Pancreas (tissue), 10 donors: ENCODE measurements around the gene SEMA5A. TPM values are rescaled to one million over a fixed set of nuclear protein-coding genes. Genes with fewer than 3 reads are reported as not detected.

Experiments used
- ATAC-seq, 4 donors: fragments of 200-7000 bp; cut with Tn5 transposase; one replicate each; pipeline versions ENCODE4 v1.8.0 to v1.9.1; 2020; ENCODE audit warnings: mild to moderate bottlenecking in 4 of 4, moderate library complexity in 4 of 4
- DNase-seq, 6 donors: peaks; one replicate each; pipeline ENCODE4 v3.0.0-alpha.2; 2020
- FAIRE-seq: peaks from 2 replicates; lab custom pipeline; 2012; peaks lifted over from hg19 to GRCh38; lab: Jason Lieb, UNC
- H3K27ac ChIP-seq, 4 donors: fragments of 200-600 bp; sonication (generic); 1 replicate in 3 of 4; 2 replicates in 1 of 4; pipeline versions ENCODE4 v1.5.0 to v1.8.0; 2020
- H3K27me3 ChIP-seq, 4 donors: fragments of 200-600 bp; one replicate each; pipeline ENCODE4 v1.8.0; 2021
- H3K36me3 ChIP-seq, 3 donors: fragments of 200-600 bp; sonication (generic) in 1 of 3; one replicate each; pipeline versions ENCODE4 v1.5.0 to v1.8.0; 2020 to 2021
- H3K4me1 ChIP-seq, 3 donors: fragments of 200-600 bp; one replicate each; pipeline ENCODE4 v1.8.0; 2021
- H3K4me3 ChIP-seq, 4 donors: fragments of 200-600 bp; sonication (generic) in 2 of 4; one replicate each; pipeline versions ENCODE4 v1.5.0 to v1.8.0; 2020 to 2021
- H3K9me3 ChIP-seq, 4 donors: fragments of 200-600 bp; one replicate each; pipeline ENCODE4 v1.8.0; 2021
- CTCF ChIP-seq, 4 donors: fragments of 200-600 bp; sonication (generic) in 3 of 4; IDR thresholded peaks; one replicate each; pipeline versions ENCODE4 v1.5.0 to v1.8.0; 2021; ENCODE audit warnings: antibody characterized with exemption in 4 of 4
- WGBS, 2 donors: extraction: QIAGEN DNeasy Blood & Tissue Kit; methylation state at CpG; one replicate each; pipeline ENCODE4 v1.1.7; 2013; 5-methylcytosine and 5-hydroxymethylcytosine counted together
- intact Hi-C, 3 donors: fragments of 100-400 bp; cut with DNase I; formaldehyde crosslinking; loops; one replicate each; pipeline versions ENCODE4 v1.11.1 to v1.14.2; 2022
- polyA plus RNA-seq, 2 donors: library from polyadenylated mRNA; stranded (reverse); fragments of 200-250 nt; gene quantifications; one replicate each; pipeline ENCODE4 v1.2.3, GENCODE V29; 2013
- total RNA-seq, 6 donors: library from RNA; stranded (reverse); fragmentation: NEBNext Ultra II Directional in 4 of 6; extraction: Animal tissue kit (Norgen Biotek cat#: 25700) in 4 of 6; gene quantifications; one replicate each; pipeline versions ENCODE4 v1.2.1 to v1.2.4, GENCODE V29; 2021 to 2023
- donor health status: healthy with polysubstance abuse.
- donor health status: DM: no; HTN: no; CAD: no; lungs with moderate emphysema.
- donor health status: DM: no; HTN: no; CAD: no.
- donor health status: control.
- donor health status: control.
- donor health status: Bipolar disorder and iron deficiency.
- donor health status: DM: yes; HTN: yes; CAD: no.
- donor health status: DM: no; HTN: no; CAD: no.
- donor health status: DM: no; HTN: no; CAD: no.
- donor health status: DM: yes; HTN: yes; CAD: no.

Gene SEMA5A
- total and polyA plus RNA-seq, 8 donors = 0.91 to 14.0 (median 6.4) TPM

- intact Hi-C loops = no loop called here
- TF ChIP-seq CTCF (IDR thresholded peaks at IDR 0.05) = no peak
- Histone ChIP-seq H3K27ac (no peak overlapping the region), H3K4me1 (no peaks in the 10 kb centered on the region), H3K4me3 (no peak overlapping the region), H3K27me3 (no peaks in the 10 kb centered on the region), H3K36me3 (no peaks in the 10 kb centered on the region), H3K9me3 (no peaks in the 10 kb centered on the region)
- WGBS, 2 donors = 38 to 49% methylated on average over 4 of the region's 4 CpGs
- no peak for FAIRE-seq
- DNase-seq = no peak
- peak in 3 of 4 donors; percentile 37 to 55 (median 41) for ATAC-seq
Measured at GRCh38 chr5:9512457-9512856, 33.4 kb downstream of the SEMA5A start.

- intact Hi-C loops = loop anchor here in 1 of 3 donors (10.0 kb wide), 1 partner anchor 143 kb away; no protein-coding TSS in a partner anchor
Measured at GRCh38 chr5:9507974-9508373, 37.9 kb downstream of the SEMA5A start.

GRCh38 chr5:9505225-9505624 lies 40.6 kb downstream of the SEMA5A start:
- intact Hi-C loops = loop anchor here in 1 of 3 donors (10.0 kb wide), 1 partner anchor 140 kb away; no protein-coding TSS in a partner anchor
- peak in 2 of 4 donors; percentile 11 to 25 for ATAC-seq
- H3K4me1 ChIP-seq = no peaks in the 10 kb centered on the region

More at GRCh38 chr5:9507974-9508373, 37.9 kb downstream of the SEMA5A start:
- TF ChIP-seq CTCF (IDR thresholded peaks at IDR 0.05) = no peak
- FAIRE-seq = no peak
- H3K27ac ChIP-seq = no peak overlapping the region
- no peaks in the 10 kb centered on the region for H3K4me1 ChIP-seq
- 91 to 92% methylated on average over 6 of the region's 6 CpGs for WGBS, 2 donors
- H3K27me3 ChIP-seq = no peaks in the 10 kb centered on the region
- no peak overlapping the region for H3K4me3 ChIP-seq
- H3K36me3 ChIP-seq = no peaks in the 10 kb centered on the region
- ATAC-seq = peak in 1 of 4 donors; percentile 28
- DNase-seq = no peak
- no peaks in the 10 kb centered on the region for H3K9me3 ChIP-seq

GRCh38 chr5:9502864-9503263 lies 43.0 kb downstream of the SEMA5A start:
- FAIRE-seq = no peak
- no peak for DNase-seq
- no peaks in the 10 kb centered on the region for H3K9me3 ChIP-seq
- no peaks in the 10 kb centered on the region for H3K27me3 ChIP-seq
- ATAC-seq = no peak
- intact Hi-C loops = loop anchor here in 1 of 3 donors (10.0 kb wide), 1 partner anchor 138 kb away; no protein-coding TSS in a partner anchor
- 84 to 87% methylated on average over 1 of the region's 1 CpG for WGBS, 2 donors
- no peak for TF ChIP-seq CTCF (IDR thresholded peaks at IDR 0.05)
- H3K4me3 ChIP-seq = no peak overlapping the region
- H3K27ac ChIP-seq = no peak overlapping the region
- no peaks in the 10 kb centered on the region for H3K36me3 ChIP-seq
- H3K4me1 ChIP-seq = peaks cover 0 to 3% (median 0%) of the 10 kb centered on the region in 3 donors

More at GRCh38 chr5:9505225-9505624, 40.6 kb downstream of the SEMA5A start:
- DNase-seq (no peak), FAIRE-seq (no peak)
- no peak for TF ChIP-seq CTCF (IDR thresholded peaks at IDR 0.05)
- Histone ChIP-seq H3K4me3 (no peak overlapping the region), H3K9me3 (no peaks in the 10 kb centered on the region), H3K27me3 (no peaks in the 10 kb centered on the region), H3K27ac (no peak overlapping the region), H3K36me3 (no peaks in the 10 kb centered on the region)
- 80 to 86% methylated on average over 2 of the region's 2 CpGs for WGBS, 2 donors
